Epithelial cell of esophagus (primary cell): ENCODE data around the gene ADAMTS2.

Source experiments
- DNase-seq: peaks from one replicate; pipeline ENCODE4 v3.0.0; 2010; ENCODE audit warnings: low read depth
- H3K4me3 ChIP-seq: 2 replicates; pipeline ENCODE4 v1.5.1; 2011; ENCODE audit warnings: mild to moderate bottlenecking, low read length, control low read depth
- CTCF ChIP-seq: IDR thresholded peaks from 2 replicates; pipeline ENCODE4 v1.5.1; 2011; ENCODE audit warnings: low read depth, mild to moderate bottlenecking, low read length, control low read depth, inconsistent platforms; ENCODE audit not compliant: insufficient read depth; ENCODE audit errors: missing control alignments

The ADAMTS2 gene

GRCh38 chr5:179169836-179170235 is 175.4 kb downstream of the ADAMTS2 start:
- no peak for DNase-seq
- TF ChIP-seq CTCF, result no peak

GRCh38 chr5:179168664-179169063 is 176.6 kb downstream of the ADAMTS2 start:
- no peak overlapping the region for H3K4me3 ChIP-seq
- no peak for DNase-seq
- TF ChIP-seq CTCF, result no peak

More at GRCh38 chr5:179169836-179170235, 175.4 kb downstream of the ADAMTS2 start:
- no peak overlapping the region for H3K4me3 ChIP-seq

- no peak overlapping the region for H3K4me3 ChIP-seq
- DNase-seq, result no peak
- TF ChIP-seq CTCF, result no peak
Measured at GRCh38 chr5:179167871-179168451, 177.3 kb downstream of the ADAMTS2 start.

GRCh38 chr5:179166886-179167841 is 178.1 kb downstream of the ADAMTS2 start:
- no peak overlapping the region for H3K4me3 ChIP-seq
- DNase-seq, result no peak
- TF ChIP-seq CTCF, result no peak

- no peak overlapping the region for H3K4me3 ChIP-seq
- no peak for TF ChIP-seq CTCF
- no peak for DNase-seq
Measured at GRCh38 chr5:179166171-179166885, 178.9 kb downstream of the ADAMTS2 start.

GRCh38 chr5:179165421-179166170 is 179.7 kb downstream of the ADAMTS2 start:
- no peak overlapping the region for H3K4me3 ChIP-seq
- DNase-seq, result no peak
- TF ChIP-seq CTCF, result no peak
